DND-41 (cell line): ENCODE results near the gene SLC10A3.

Experiments
- EZH2 ChIP-seq: IDR thresholded peaks from 3 replicates; pipeline ENCODE4 v1.6.1; 2012; ENCODE audit warnings: borderline replicate concordance, low read depth, mild to moderate bottlenecking, moderate library complexity, low read length, inconsistent platforms; ENCODE audit not compliant: severe bottlenecking
- TF ChIP-seq, protein P1 (sequence below): IDR thresholded peaks from 2 replicates; pipeline ENCODE4 v1.5.1; 2012; ENCODE audit warnings: borderline replicate concordance, low read length, moderate library complexity, mild to moderate bottlenecking; ENCODE audit not compliant: poor library complexity, severe bottlenecking; ENCODE audit errors: extremely low read depth

DNA sequence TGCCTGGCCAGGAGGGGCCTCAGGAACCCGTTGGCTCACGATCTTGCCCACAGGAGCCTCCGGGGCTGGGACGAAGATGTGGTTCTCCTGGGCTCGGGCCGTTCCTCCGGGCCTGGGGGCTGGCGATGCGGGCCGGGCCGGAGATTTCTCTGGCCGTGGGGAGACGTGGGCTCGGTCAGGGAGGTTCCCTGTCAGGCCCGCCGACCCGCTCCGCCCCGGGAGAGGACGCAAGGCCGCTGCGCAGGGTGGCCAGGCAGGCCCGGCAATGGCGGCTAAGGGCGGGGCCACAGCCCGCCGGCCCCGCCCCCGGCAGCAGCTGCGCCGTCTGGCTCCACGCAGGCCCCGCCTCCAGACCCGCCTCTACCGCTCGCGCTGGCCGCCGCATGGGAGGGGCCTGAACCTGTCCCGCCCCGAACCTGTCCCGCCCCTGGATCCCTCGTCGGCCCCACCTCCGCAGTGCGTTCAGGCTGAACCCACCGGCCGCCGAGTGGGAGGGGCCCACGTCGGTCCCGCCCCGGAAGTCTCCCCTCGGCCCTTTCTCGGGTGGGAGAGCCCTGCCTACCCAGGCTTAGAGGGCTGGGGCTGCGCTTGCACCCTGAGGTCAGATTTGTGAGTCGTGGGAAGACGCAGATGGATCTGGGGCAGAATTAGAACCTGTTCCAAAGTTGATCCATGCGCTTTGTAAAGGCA, 25.7 kb upstream of the SLC10A3 start, which contains the start of gene FAM3A:
- TF ChIP-seq, protein P1, sequence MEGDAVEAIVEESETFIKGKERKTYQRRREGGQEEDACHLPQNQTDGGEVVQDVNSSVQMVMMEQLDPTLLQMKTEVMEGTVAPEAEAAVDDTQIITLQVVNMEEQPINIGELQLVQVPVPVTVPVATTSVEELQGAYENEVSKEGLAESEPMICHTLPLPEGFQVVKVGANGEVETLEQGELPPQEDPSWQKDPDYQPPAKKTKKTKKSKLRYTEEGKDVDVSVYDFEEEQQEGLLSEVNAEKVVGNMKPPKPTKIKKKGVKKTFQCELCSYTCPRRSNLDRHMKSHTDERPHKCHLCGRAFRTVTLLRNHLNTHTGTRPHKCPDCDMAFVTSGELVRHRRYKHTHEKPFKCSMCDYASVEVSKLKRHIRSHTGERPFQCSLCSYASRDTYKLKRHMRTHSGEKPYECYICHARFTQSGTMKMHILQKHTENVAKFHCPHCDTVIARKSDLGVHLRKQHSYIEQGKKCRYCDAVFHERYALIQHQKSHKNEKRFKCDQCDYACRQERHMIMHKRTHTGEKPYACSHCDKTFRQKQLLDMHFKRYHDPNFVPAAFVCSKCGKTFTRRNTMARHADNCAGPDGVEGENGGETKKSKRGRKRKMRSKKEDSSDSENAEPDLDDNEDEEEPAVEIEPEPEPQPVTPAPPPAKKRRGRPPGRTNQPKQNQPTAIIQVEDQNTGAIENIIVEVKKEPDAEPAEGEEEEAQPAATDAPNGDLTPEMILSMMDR: no peak
- TF ChIP-seq EZH2: no peak
